NCI-H82 (cell line): ENCODE results near the gene AQP12A.

Source experiments
- DNase-seq: peaks from one replicate; lab custom pipeline; 2025; lab: John Stamatoyannopoulos, UW

AQP12A gene

DNA sequence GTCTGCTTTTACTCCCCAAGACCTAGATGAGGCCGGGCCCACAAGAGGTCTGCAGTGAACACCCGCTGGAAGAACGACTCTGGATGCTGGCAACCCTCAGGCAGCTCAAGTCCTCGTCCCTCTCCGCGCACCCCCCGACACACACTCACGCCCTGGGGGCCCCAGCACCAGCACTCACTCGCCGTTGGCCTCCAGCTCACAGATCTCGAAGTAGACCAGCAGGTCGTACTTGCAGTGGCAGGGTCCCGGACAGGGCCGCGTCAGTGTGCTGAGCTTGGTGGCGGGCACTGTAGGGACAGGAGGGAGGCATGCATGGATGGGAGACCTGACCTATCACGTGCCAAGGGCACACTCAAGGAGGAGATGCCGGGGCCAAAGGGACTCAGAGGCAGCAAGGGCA is 49.4 kb downstream of the AQP12A start:
- no peak for DNase-seq

DNA sequence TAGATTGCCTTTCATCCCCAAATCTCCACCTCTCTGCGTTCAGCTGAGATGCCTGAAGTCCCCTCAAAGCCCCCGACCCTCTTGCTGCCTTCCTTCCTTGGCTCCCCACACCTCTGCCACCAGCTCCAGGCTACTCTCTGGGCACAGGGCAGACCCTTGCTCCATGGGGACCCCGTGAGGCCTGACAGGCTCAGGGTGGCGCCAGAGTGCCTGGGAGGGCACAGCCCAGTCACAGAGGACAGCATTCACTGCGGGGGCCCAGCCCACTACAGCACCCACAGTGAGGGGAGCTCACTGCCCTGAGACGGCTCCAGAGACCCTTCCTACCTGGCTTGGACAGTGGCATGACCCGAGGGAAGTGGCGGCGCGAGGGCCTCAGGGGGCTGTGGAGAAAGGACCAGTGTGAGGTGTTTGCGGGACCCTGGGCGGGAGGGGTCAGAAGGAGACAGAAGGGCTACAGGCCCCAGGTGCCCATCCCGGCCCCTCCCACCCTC is 51.0 kb downstream of the AQP12A start:
- no peak for DNase-seq

DNA sequence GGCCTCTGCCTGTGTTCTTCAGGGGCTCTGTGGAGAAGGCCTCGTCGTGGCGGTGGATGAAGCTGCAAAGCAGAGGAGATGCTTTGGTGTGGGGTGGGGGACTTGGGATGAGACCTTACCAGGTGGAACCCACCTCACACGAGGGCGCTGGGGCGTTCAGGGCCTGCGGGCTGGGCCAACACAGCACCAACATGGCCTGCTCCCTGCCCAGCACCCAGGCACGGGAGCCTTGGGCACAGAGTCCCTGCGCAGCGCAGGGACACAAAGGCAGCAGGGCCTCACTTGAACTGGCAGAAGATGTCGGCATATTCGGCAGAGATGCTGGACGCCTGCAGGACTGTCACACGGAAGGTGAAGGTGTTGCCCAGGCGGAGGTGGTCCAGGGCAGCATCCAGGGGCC is 53.8 kb downstream of the AQP12A start:
- DNase-seq, result no peak

DNA sequence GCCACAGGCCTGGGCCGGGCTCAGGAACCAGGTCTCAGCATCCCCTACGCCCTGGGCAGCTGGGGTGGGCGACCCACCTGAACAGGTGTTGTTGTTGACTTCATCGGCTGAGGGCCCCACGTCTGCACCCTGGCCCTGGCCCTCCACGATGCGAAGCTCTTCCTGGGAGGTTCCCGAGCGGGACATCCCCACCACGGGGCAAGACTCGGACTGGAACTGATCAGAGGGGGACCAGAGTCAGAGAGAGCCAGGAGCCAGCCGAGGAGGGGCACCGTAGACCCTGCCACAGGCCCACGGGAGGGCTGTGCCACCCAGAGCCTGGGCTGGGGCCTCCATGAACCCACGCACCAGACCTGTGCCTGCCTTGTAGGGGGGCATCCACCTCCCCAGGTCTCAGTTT is 54.3 kb downstream of the AQP12A start:
- DNase-seq, result no peak

DNA sequence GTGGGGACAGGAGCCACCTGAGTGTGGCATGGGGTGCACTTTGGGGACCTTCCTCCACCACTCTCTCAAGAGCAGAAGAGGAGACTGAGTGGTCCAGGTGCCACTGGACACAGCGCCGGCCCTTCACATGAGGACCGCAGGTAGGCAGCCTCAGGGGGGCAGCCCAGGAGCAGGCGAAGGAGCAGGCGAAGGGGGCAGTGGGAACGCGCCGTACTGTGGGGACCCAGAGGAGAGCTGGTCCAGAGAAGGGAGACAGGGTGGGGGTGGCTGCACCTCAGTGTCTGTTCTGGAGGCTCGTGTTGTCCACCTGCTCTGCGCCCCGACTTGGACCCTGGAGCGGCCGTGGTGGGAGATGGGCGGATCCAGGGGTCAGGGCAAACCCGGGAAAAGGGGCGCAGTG is 55.0 kb downstream of the AQP12A start:
- no peak for DNase-seq

DNA sequence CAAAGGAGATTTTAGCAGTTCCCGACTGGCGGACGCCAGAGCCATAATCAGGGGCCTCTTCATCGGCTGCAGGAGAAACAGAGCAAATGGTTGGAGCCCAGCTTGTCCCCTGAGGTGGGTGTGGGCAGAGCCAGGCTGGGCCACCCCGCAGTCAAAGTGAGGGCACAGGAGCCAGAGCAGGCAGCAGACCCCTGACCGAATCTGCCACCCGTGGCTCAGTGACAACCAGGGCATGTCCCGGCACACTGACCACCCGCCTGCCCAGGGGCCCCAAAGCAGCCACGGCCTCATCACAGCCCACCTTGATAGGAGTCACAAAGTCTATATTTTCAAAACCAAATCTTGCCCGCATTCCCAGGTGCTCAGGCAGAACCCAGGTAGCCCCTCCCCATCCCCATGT is 55.6 kb downstream of the AQP12A start:
- DNase-seq, result no peak
